ENCODE data around the gene INO80B. TPM values are rescaled to one million over a fixed set of nuclear protein-coding genes. Genes with fewer than 3 reads are reported as not detected.
"Not testable (repeated sequence)": the region's sequence is repeated elsewhere in the genome, so short reads cannot be mapped to it uniquely, and the experiment has no call there.

Gene INO80B
- total and polyA plus RNA-seq, 2 of the 8 experiments (the other 6 are each of a cell fraction or from before 2014, with no cell fraction given): 3.9 to 18.5 TPM

DNA sequence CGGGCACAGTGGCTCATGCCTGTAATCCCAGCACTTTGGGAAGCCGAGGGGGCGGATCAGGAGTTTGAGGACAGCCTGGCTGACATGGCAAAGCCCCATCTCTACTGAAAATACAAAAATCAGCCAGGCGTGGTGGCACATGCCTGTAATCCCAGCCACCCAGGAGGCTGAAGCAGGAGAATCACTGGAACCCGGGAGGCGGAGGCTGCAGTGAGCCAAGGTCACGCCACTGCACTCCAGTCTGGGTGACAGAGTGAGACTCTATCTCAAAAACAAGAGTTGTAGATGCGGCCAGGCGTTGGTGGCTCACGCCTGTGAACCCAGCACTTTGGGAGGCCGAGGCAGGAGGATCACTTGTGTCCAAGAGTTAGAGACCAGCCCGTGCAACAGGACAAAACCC, 15.9 kb downstream of the INO80B start:
- not testable (repeated sequence) for H3K9me3 ChIP-seq (ENCODE audit: insufficient read depth in 2 of 2, low read depth in 1 of 2, low read length in 1 of 2); H3K27me3 ChIP-seq (replicated peaks in 1 of 4; ENCODE audit: control insufficient read depth in 3 of 4, extremely low read depth in 1 of 4, insufficient read depth in 3 of 4, low read length in 3 of 4); H2BK15ac ChIP-seq (ENCODE audit: low read length); H3K4me1 ChIP-seq (replicated peaks in 1 of 4; ENCODE audit: control insufficient read depth in 3 of 4, insufficient read depth in 4 of 4, low read length in 3 of 4); H2BK20ac ChIP-seq (ENCODE audit: low read length); H4K91ac ChIP-seq (replicated peaks; ENCODE audit: insufficient read length, low read length); H3K56ac ChIP-seq (replicated peaks; ENCODE audit: insufficient read length, low read depth, low read length); H3K36me3 ChIP-seq (ENCODE audit: control insufficient read depth in 2 of 4, insufficient read depth in 4 of 4, low read length in 3 of 4); H3K27ac ChIP-seq (ENCODE audit: low read depth, low read length); H3K79me2 ChIP-seq (ENCODE audit: control insufficient read depth in 1 of 2, insufficient read depth in 2 of 2, low read length in 2 of 2); H3K4ac ChIP-seq (replicated peaks; ENCODE audit: insufficient read length, low read depth, low read length); FAIRE-seq; H3K9ac ChIP-seq (replicated peaks in 1 of 4; ENCODE audit: extremely low read depth in 1 of 4, low read depth in 3 of 4, low read length in 3 of 4); H4K8ac ChIP-seq (ENCODE audit: extremely low read depth, insufficient read depth, low read length); H3K79me1 ChIP-seq (ENCODE audit: low read depth, low read length); H2BK12ac ChIP-seq (ENCODE audit: low read depth, low read length); H3K18ac ChIP-seq (ENCODE audit: extremely low read depth, low read length); H3K14ac ChIP-seq (ENCODE audit: insufficient read length); H2BK5ac ChIP-seq (ENCODE audit: low read depth, low read length); H4K5ac ChIP-seq (ENCODE audit: insufficient read length, low read depth, low read length); H3K4me2 ChIP-seq (ENCODE audit: insufficient read depth in 1 of 2, low read depth in 2 of 2, low read length in 2 of 2); H2AFZ ChIP-seq (ENCODE audit: low read length); H3K23ac ChIP-seq (ENCODE audit: insufficient read length); H3K4me3 ChIP-seq (ENCODE audit: extremely low read depth in 1 of 4, insufficient read depth in 2 of 4, low read depth in 3 of 4, low read length in 4 of 4); H2BK120ac ChIP-seq (replicated peaks; ENCODE audit: low read depth, low read length); H2AK5ac ChIP-seq (ENCODE audit: low read depth, low read length); H4K20me1 ChIP-seq (replicated peaks in 1 of 2; ENCODE audit: control insufficient read depth in 1 of 2, insufficient read depth in 2 of 2, low read length in 2 of 2); DNase-seq (ENCODE audit: low read depth in 1 of 2, low spot score in 2 of 2)
- CTCF ChIA-PET (ENCODE audit: partially characterized antibody): interaction anchor here (4.7 kb wide), 1 partner anchor 12 kb away, joined by 35 read pairs; the partner anchor contains the start of genes CCDC142 and TTC31
- H3K23me2 ChIP-seq (ENCODE audit: low read depth, low read length): peaks cover 13% of the 10 kb centered on the region
- POLR2A ChIA-PET (ENCODE audit: partially characterized antibody): interaction anchor here (1.0 to 5.2 kb wide), 3 partner anchors 11 to 83 kb away, joined by 3 to 89 read pairs (median 43); partner anchors contain the start of genes CCDC142, INO80B, LOXL3 and TTC31
- WGBS, 2 experiments (ENCODE audit: extremely low coverage in 1 of 2, insufficient coverage in 1 of 2, insufficient read length in 1 of 2, insufficient replicate concordance in 2 of 2, low coverage in 1 of 2, low lambda C conversion rate in 2 of 2, missing lambda C conversion rate in 1 of 2): 92% methylated on average over 12 of the region's 12 CpGs; no CpG with 5 or more reads in 1 of the 2 experiments
